Activated CD4-positive, alpha-beta T cell treated with anti-CD3 and anti-CD28 coated beads, Interleukin-2, amount 50 U/mL, for 4 hours (primary cell): ENCODE measurements around the gene TADA2A.
"Not testable (repeated sequence)": the region's sequence is repeated elsewhere in the genome, so short reads cannot be mapped to it uniquely, and the experiment has no call there.

Source experiments
- DNase-seq, 2 experiments: peaks; one replicate each; pipeline ENCODE4 v3.0.0-alpha.2; 2020

TADA2A gene

GRCh38 chr17:37405522-37405921 is 1.2 kb upstream of the TADA2A start:
- not testable (repeated sequence) for DNase-seq

GRCh38 chr17:37405955-37406634 is 591 bp upstream of the TADA2A start:
- DNase-seq: no peak

GRCh38 chr17:37408145-37408479 is 1.4 kb downstream of the TADA2A start:
- not testable (repeated sequence) for DNase-seq

- DNase-seq: no peak
Measured at GRCh38 chr17:37410357-37410756, 3.7 kb downstream of the TADA2A start.

GRCh38 chr17:37413875-37414519 is 7.3 kb downstream of the TADA2A start:
- DNase-seq: no peak

GRCh38 chr17:37417852-37418251 is 11.2 kb downstream of the TADA2A start:
- DNase-seq: no peak

- no peak for DNase-seq
Measured at GRCh38 chr17:37422971-37423625, 16.4 kb downstream of the TADA2A start.

- no peak for DNase-seq
Measured at GRCh38 chr17:37425268-37425667, 18.6 kb downstream of the TADA2A start.

- no peak for DNase-seq
Measured at GRCh38 chr17:37429039-37429438, 22.4 kb downstream of the TADA2A start.

GRCh38 chr17:37429453-37429852 is 22.8 kb downstream of the TADA2A start:
- no peak for DNase-seq

- no peak for DNase-seq
Measured at GRCh38 chr17:37430051-37430627, 23.5 kb downstream of the TADA2A start.

- DNase-seq: no peak
Measured at GRCh38 chr17:37432671-37433070, 26.0 kb downstream of the TADA2A start.

GRCh38 chr17:37438141-37438540 is 31.5 kb downstream of the TADA2A start:
- no peak for DNase-seq

GRCh38 chr17:37440424-37440823 is 33.7 kb downstream of the TADA2A start:
- DNase-seq: no peak

- not testable (repeated sequence) for DNase-seq
Measured at GRCh38 chr17:37441369-37442014, 34.8 kb downstream of the TADA2A start.

- DNase-seq: no peak
Measured at GRCh38 chr17:37446027-37446426, 39.3 kb downstream of the TADA2A start.

- DNase-seq: no peak
Measured at GRCh38 chr17:37447641-37448040, 41.0 kb downstream of the TADA2A start.

GRCh38 chr17:37450112-37450511 is 43.4 kb downstream of the TADA2A start:
- DNase-seq: no peak

GRCh38 chr17:37457801-37458200 is 51.1 kb downstream of the TADA2A start:
- DNase-seq: not testable (repeated sequence)

- no peak for DNase-seq
Measured at GRCh38 chr17:37458805-37459204, 52.1 kb downstream of the TADA2A start.

- DNase-seq: no peak
Measured at GRCh38 chr17:37461668-37462067, 55.0 kb downstream of the TADA2A start.

- DNase-seq: no peak
Measured at GRCh38 chr17:37462492-37462891, 55.8 kb downstream of the TADA2A start.

- DNase-seq: no peak
Measured at GRCh38 chr17:37463039-37463438, 56.4 kb downstream of the TADA2A start.
